ENCODE measurements around the gene HMOX2. TPM values are rescaled to one million over a fixed set of nuclear protein-coding genes. Genes with fewer than 3 reads are reported as not detected.

The HMOX2 gene
- total RNA-seq, 1 donor from 2014 or later: 85.2 TPM

DNA sequence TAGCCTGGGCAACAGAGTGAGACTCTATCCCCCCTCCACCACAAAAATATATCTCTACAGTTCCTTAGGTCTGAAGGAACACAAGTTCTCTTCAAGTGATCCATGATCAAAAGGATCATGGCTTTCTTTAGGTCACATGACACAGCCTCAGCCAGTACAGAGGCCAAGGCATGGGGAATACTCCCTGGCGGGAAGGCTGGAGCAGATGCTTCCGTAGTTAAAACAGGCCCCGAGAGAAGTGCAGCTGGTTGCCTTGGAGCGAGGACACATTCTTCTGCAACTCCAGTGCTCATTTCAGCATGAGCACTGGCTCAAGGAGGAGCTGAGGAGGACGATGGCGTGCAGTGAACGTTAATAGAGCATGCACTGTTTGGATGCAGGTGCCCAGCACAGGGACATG is 48.9 kb downstream of the HMOX2 start:
- DNase-seq (ENCODE audit: low spot score): no peak

DNA sequence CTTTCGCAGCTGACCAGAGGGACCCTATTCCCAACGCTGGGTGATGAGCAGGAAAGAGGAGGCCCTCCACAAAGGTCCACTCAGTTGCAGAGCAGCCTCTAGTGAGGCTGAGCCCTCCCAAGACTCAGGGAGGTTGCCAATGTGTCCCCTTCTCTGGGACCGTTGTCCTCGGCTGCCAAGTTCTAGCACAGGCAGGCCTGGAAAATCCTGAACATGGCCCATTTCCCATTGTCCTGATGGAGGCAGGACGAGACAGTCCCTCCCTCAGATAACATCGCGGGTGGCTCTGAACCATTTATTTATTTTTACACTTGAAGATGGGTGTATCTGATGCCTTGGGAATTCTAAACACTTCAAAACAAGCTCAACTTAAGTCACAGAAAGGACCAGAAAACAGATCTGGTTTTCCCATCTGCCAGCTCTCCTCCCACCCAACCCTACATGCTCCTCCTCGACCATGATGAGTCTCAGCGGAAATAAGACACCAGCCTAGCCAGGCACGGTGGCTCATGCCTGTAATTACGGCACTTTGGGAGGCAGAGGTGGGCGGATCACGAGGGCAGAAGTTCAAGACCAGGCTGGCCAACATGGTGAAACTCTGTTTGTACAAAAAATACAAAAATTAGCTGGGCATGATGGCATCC is 49.6 kb downstream of the HMOX2 start:
- DNase-seq (ENCODE audit: low spot score): no peak

DNA sequence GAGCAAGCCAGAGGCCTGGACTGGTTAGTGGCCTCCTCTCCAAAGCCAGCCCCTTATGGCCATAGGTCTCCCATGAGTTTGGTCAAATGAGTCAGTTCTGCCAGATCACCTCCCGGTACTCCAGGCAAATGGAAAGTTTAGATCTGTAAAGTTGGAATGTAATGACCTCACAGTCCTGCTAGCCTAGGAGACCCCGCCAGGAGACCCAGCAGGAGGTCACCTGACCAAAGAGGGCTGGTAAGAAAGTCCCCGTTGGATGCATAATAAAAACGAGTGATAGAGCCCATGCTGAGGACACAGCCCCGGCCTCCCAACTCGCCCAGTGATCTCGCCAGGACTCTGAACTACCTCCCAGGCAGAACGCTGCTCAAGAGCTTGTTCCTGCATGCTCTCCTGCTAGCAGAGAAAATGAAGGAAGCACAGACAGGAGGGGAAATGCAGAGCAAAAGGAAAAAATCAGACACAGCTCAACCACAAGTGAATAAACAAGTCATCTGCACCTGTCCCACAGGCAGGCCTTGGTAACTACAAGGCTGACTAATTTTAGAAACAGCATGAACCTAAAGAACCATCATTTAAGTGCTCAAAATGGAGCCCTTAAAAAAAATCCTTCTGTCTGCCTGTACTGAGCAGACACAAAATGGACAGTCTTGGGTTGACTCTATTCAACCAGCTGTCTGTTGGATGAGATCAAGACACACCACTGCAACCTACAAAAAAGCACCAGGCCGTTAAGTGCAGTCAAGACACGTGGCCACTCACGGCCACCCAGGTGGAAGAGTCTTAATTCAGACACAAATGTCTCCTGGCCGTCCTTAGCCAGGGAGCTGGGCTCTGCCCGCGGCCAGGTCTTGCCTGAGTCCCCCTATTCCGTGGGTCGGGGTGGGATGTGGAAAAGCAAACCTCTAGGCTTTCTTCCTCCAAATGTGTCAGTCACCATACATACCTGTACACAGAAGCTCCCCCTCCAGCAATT is 53.2 kb downstream of the HMOX2 start:
- DNase-seq (ENCODE audit: low spot score): no peak

GRCh38 chr16:4531811-4532210 is 55.6 kb downstream of the HMOX2 start:
- no peak for DNase-seq (ENCODE audit: low spot score)

DNA sequence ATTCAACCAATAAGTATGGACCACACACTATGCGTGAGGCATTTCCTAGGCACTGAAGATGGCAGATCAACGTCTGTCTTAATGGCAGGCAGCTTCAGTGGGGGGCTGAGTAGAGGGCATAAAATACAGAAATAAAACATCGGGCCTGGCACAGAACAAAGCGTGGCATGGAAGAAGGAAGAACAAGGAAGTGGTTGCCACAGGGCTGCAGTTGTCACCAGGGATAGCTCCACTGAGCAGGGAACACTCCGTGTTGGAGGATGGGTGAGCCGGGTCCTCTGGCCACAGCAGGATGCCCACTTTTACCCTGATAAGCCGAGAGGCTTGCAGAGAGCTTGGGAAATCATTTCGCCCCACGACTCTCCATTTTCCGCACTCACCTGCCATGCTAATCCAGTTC is 56.0 kb downstream of the HMOX2 start:
- no peak for DNase-seq (ENCODE audit: low spot score)

- DNase-seq (ENCODE audit: low spot score): no peak
Observed at GRCh38 chr16:4533490-4533889, 57.3 kb downstream of the HMOX2 start.

DNA sequence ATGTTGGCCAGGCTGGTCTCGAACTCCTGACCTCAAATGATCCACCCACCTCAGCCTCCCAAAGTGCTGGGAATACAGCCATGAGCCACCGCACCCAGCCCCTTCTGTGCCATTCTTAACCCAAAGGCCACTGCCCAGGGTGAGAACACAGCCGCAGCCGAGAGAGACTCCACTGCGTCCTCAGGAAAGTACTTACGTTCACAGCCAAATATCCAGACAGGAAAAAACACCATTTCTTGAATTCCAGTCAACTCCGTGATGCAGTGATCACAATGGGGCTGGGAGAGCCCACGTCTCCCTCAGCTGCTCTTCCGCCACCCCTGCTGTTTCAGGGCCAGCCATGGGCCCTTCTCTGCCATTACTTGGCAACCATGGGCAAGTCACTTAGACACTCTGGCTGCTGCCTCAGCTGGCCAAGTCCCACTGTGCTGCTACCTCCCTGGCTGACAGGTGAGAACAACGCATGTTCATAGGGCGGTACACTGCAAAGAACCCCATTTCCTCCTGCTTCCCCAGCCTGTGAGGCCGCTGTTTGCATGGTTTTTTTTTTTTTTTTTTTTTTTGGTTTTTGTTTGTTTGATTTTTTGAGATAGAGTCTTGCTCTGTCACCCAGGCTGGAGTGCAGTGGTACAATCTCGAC is 58.1 kb downstream of the HMOX2 start:
- DNase-seq (ENCODE audit: low spot score): no peak

DNA sequence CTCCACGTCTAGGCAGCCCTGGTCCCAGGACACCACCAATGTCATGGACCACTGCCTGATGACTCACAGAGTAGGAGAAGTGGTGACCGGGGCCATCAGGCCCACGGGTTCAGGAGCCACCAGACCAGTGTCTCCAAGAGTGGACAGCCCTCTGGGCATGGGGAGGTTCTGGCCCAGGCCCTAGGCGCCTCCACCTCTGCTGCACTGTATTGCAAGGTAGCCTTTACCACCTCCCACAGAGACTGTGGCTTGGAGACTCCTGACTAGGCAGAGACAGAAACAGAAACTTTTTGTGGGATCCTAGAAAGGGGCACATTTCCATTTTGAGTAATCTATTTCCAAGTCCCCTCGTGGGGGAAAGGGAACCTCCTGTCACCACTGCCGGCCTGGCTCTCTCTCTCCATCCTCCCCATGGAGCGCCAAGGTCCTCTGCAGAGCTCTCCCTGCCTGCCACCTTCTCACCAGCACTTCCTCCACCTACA is 59.5 kb downstream of the HMOX2 start:
- DNase-seq (ENCODE audit: low spot score): no peak

DNA sequence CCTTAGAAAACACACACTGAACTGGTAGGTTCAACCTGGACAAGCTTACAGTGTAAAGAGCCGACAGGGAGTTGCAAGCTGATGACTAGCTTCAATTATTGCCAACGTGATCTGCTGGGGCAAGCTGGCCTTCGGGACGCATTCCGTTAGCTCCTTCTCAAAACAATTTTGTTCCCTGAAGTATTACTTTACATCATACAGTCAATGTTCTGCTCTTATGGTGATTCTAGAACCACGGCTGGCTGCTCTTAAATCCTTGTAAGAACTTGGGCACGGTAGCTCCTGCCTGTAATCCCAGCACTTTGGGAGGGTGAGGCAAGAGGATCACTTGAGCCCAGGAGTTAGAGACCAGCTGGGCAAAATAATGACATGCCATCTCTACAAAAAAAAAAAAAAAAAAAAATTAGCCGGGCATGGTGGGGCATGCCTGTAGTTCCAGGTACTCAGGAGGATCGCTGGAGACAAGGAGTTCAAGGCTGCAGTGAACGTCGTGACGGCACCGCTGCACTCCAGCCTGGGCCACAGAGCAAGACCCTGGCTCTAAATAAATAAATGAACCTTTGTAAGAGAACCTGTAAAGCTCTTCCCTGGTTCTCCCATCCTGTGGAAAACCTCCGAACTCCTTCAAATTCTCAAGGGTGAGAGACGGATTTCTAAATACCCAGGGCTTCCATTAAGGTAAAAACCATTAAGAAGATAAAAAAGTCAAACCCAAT is 60.4 kb downstream of the HMOX2 start:
- no peak for DNase-seq (ENCODE audit: low spot score)

- no peak for DNase-seq (ENCODE audit: low spot score)
Observed at GRCh38 chr16:4537376-4538343, 61.5 kb downstream of the HMOX2 start.

DNA sequence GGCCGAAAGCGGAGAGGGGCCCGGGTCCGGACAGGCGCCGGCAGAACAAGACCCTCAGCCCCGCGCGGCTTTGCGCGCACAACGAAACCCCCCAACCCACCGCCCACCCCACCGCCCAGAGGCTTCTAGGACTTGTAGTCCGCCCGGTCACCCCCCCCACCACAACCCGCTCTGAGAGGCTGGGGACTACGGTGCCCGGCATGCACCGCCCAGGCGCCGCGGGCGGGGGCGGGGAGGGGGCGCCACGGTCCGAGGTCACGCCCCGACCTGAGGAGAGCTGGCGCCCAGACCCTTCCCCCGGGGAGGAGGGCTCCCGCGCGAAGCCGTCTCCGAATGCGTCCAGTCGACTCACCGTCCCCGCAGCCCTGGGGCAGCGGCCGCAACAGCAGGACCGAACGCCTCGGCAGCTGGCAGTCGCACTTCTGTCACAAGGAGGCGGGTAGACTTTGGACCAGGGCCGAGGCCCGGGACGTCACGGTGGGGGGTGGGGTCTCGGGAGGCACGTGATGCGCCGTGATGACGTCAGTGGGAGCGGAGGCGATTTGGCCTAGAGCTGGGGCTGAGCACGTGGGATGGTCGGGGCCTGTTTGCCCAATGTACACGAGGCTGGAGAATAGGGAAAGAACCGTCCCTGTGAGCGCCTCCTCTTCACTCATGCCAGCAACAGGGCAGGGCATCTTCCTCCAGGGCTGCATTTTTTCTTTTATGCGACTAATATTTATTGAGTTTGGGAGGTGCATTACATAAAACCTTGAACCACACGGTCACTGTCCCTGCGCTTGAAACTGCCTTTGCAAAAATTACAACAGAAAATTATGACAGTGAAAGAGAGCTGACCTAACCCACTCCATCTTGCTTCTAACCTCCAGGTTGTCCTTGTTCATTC is 62.4 kb downstream of the HMOX2 start, which contains the start of gene CDIP1:
Gene CDIP1 (minus strand): TSS at position 424 of the 886 bp plus-strand sequence. CDS start 24,643 bp downstream, outside the sequence.
- DNase-seq (ENCODE audit: low spot score): peak; percentile 97

- DNase-seq (ENCODE audit: low spot score): no peak
Observed at GRCh38 chr16:4539716-4540284, 63.6 kb downstream of the HMOX2 start.

- DNase-seq (ENCODE audit: low spot score): no peak
Observed at GRCh38 chr16:4544473-4544872, 68.3 kb downstream of the HMOX2 start.

DNA sequence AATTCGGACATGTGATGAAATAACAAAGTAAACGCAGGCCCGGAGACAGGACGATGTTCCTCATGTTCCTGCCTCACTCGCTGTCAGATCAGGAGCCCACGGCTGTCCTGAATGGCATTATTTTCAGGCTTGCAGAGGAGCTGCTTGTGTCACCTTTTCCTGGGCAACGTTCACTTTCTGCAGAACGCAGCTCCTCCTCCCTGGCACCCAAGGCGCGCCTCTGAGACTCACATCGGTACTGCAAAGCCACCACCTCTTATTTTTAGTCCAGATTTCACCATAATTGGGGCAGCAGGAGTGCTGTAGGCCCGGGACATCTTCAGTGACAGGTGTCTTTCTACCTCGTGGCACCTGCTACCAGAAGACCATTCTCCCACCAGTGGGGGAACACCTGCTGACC is 71.9 kb downstream of the HMOX2 start:
- DNase-seq (ENCODE audit: low spot score): no peak

- no peak for DNase-seq (ENCODE audit: low spot score)
Observed at GRCh38 chr16:4550591-4550990, 74.4 kb downstream of the HMOX2 start.

- DNase-seq (ENCODE audit: low spot score): peak; percentile 12
Observed at GRCh38 chr16:4552541-4552940, 76.3 kb downstream of the HMOX2 start.

DNA sequence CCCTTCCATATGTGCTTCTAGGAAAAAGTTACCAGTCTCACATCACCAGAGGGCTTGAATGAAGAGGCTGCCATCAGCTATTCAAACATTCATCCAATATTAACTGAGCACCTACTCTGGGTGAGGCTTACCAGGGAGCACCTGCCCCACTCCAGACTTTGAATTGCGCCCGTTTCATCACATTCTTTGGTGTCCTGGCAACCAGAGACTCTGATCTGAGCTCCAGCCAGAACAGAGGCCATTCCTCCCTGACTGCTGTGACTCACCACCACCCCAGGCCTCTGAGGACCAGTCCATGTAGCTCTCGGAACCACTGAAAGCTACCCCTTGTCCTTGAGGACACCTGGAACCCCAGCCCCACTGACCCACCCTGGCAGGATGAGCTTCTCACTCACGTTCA is 79.9 kb downstream of the HMOX2 start, which contains the start of gene C16orf96:
Gene C16orf96 (plus strand): TSS at position 229 of the 400 bp plus-strand sequence. CDS start 150 bp downstream, at position 379.
- no peak for DNase-seq (ENCODE audit: low spot score)

DNA sequence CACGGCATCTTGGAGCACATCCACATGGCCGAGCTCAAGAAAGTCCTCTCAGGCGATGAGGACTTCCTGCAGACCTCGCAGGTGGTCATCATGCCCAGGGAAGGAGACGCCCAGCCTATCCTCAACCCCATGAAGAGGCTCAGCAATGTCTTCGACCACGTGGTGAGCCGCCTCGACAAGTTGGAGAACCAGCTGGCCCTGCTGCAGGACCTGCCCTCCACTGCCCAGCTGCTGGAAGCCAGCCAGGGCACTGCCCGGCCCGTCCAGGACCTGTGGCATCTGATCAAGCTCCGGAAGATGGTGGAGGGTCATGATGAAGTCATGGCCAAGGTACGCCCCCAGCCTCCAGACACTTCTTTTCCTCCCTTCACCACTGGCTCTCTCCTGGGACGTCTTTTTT is 80.4 kb downstream of the HMOX2 start:
- DNase-seq (ENCODE audit: low spot score): no peak

DNA sequence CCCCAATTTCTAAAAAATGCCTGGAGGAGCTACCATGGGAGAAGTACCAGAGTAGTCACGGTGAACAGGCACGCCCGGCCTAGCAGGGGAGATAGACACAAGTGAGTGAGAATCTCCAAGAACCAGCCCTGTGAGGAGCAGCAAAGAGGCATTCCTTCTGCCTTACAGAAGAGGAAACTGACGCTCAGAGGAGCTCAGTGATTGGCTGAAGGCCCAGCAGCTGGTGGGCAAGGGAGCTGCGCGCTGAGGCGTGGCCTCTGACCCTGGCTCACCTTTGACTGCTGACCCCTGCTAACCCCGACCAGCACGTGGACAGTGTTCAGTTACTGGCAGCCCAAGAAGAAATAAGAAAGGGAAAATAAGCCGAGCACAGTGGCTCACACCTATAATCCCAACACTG is 81.8 kb downstream of the HMOX2 start:
- no peak for DNase-seq (ENCODE audit: low spot score)
